Tibial artery (tissue), 4 donors: ENCODE measurements around the gene CST11.

Experiments
- DNase-seq, 2 donors: peaks; one replicate each; pipeline ENCODE4 v3.0.0-alpha.2; 2019
- H3K27ac ChIP-seq, 2 donors: fragments of 200-600 bp; sonication (generic) in 1 of 2; 1 replicate in 1 of 2; 2 replicates in 1 of 2; pipeline ENCODE4 v1.5.1; 2018 to 2019; ENCODE audit warnings: mild to moderate bottlenecking in 1 of 2
- H3K27me3 ChIP-seq, 2 donors: fragments of 200-600 bp; sonication (generic) in 1 of 2; one replicate each; pipeline versions ENCODE4 v1.5.1 to v1.6.0; 2016 to 2019
- H3K36me3 ChIP-seq, 3 donors: fragments of 200-600 bp; sonication (generic) in 2 of 3; one replicate each; pipeline ENCODE4 v1.5.1; 2016 to 2019; ENCODE audit warnings: mild to moderate bottlenecking in 2 of 3
- H3K4me1 ChIP-seq, 4 donors: fragments of 200-600 bp; sonication (generic) in 2 of 4; 1 replicate in 3 of 4; 2 replicates in 1 of 4; pipeline ENCODE4 v1.5.1; 2016 to 2019
- H3K4me3 ChIP-seq, 2 donors: fragments of 200-600 bp; sonication (generic) in 1 of 2; 1 replicate in 1 of 2; 2 replicates in 1 of 2; pipeline ENCODE4 v1.5.1; 2018 to 2019; ENCODE audit warnings: mild to moderate bottlenecking in 2 of 2
- H3K9me3 ChIP-seq, 3 donors: fragments of 200-600 bp; sonication (generic) in 1 of 3; one replicate each; pipeline ENCODE4 v1.5.1; 2016 to 2019
- intact Hi-C: fragments of 100-400 bp; cut with DNase I; formaldehyde crosslinking; loops from one replicate; pipeline ENCODE4 v1.15.0; 2023; ENCODE audit warnings: low total_unique reads
- TF ChIP-seq, protein P1 (sequence below), 2 experiments: fragments of 200-600 bp in 1 of 2; fragments of 450-650 bp in 1 of 2; IDR thresholded peaks; one replicate each; pipeline ENCODE4 v1.5.1; 2017 to 2019; ENCODE audit warnings: antibody characterized with exemption in 2 of 2, mild to moderate bottlenecking in 1 of 2, moderate library complexity in 1 of 2

CST11 gene

GRCh38 chr20:23440004-23440403 is 12.7 kb downstream of the CST11 start:
- DNase-seq = no peak
- no peak overlapping the region for H3K4me3 ChIP-seq
- H3K27ac ChIP-seq = no peak overlapping the region
- peaks cover 0 to 2% of the 10 kb centered on the region in 2 donors for H3K27me3 ChIP-seq
- intact Hi-C loops = loop anchor here (10.0 kb wide), 1 partner anchor 165 kb away; the partner anchor contains the start of gene CST9
- TF ChIP-seq, protein P1, sequence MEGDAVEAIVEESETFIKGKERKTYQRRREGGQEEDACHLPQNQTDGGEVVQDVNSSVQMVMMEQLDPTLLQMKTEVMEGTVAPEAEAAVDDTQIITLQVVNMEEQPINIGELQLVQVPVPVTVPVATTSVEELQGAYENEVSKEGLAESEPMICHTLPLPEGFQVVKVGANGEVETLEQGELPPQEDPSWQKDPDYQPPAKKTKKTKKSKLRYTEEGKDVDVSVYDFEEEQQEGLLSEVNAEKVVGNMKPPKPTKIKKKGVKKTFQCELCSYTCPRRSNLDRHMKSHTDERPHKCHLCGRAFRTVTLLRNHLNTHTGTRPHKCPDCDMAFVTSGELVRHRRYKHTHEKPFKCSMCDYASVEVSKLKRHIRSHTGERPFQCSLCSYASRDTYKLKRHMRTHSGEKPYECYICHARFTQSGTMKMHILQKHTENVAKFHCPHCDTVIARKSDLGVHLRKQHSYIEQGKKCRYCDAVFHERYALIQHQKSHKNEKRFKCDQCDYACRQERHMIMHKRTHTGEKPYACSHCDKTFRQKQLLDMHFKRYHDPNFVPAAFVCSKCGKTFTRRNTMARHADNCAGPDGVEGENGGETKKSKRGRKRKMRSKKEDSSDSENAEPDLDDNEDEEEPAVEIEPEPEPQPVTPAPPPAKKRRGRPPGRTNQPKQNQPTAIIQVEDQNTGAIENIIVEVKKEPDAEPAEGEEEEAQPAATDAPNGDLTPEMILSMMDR (IDR thresholded peaks at IDR 0.05) = no peak
- H3K4me1 ChIP-seq = peaks cover 0 to 4% (median 2%) of the 10 kb centered on the region in 4 donors
- H3K36me3 ChIP-seq = no peaks in the 10 kb centered on the region
- no peaks in the 10 kb centered on the region for H3K9me3 ChIP-seq

- Histone ChIP-seq H3K9me3 (no peaks in the 10 kb centered on the region), H3K27me3 (peaks cover 0 to 2% of the 10 kb centered on the region in 2 donors), H3K4me3 (no peak overlapping the region), H3K4me1 (peaks cover 0 to 4% (median 2%) of the 10 kb centered on the region in 4 donors), H3K27ac (no peak overlapping the region), H3K36me3 (no peaks in the 10 kb centered on the region)
- DNase-seq = no peak
- intact Hi-C loops = no loop called here
- TF ChIP-seq, protein P1 (IDR thresholded peaks at IDR 0.05) = no peak
These were observed 14.0 kb downstream of the CST11 start for GRCh38 chr20:23438661-23439060.

- Histone ChIP-seq H3K27ac (no peak overlapping the region), H3K36me3 (no peaks in the 10 kb centered on the region), H3K4me1 (peaks cover 0 to 4% (median 2%) of the 10 kb centered on the region in 4 donors), H3K9me3 (no peaks in the 10 kb centered on the region), H3K27me3 (peaks cover 0 to 2% of the 10 kb centered on the region in 2 donors), H3K4me3 (no peak overlapping the region)
- TF ChIP-seq, protein P1 (IDR thresholded peaks at IDR 0.05) = no peak
- DNase-seq = no peak
- intact Hi-C loops = no loop called here
These were observed 15.4 kb downstream of the CST11 start for GRCh38 chr20:23437126-23437899.

- TF ChIP-seq, protein P1 (IDR thresholded peaks at IDR 0.05) = no peak
- intact Hi-C loops = no loop called here
- DNase-seq = no peak
- H3K27ac ChIP-seq = no peak overlapping the region
- no peaks in the 10 kb centered on the region for H3K36me3 ChIP-seq
- H3K4me3 ChIP-seq = no peak overlapping the region
- no peaks in the 10 kb centered on the region for H3K27me3 ChIP-seq
- no peaks in the 10 kb centered on the region for H3K9me3 ChIP-seq
- H3K4me1 ChIP-seq = peaks cover 0 to 4% (median 2%) of the 10 kb centered on the region in 4 donors
These were observed 16.0 kb downstream of the CST11 start for GRCh38 chr20:23436681-23437080.

DNA sequence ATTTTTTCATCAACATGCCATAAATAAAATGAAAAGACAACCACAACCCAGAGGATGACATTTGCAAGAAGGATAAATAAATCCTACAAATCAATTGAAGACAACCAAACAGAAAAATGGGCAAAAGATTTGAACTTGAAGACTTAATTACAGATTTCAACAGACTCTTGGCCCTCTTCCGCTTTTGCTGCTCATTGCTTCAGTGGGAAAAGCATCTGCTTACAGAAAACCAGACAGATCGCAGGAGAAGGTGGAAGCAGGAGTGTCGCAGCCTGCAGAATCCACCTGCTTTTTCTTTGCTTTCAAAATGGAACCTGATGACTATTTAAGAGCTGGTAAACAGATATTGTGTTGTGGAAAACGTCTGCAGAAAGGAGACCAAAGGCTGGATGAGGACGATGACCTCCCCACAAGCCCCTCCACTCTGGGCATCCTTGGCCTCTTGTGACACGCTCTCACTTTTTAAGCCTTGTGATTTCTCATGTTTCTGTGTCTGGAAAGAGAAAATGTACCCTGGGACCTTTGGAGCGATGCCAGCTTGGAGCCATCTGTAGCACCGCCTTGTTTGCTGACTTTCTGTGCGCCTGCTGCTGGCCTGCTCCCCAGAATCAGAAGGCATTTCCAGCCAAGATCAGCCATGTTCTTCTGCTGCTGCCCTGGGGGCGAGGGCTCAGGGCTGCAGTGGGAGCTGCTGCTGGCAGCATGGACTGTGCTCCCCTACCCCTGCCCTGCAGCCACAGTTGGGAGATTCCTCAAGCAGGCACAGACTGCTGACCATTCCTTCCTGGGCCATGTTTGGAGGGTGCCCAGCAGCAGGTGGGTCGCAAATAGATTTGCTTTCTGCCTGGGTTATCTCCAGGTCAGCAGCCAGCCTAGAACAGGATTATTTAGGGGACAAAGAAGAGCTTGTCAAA is 16.8 kb downstream of the CST11 start:
- H3K36me3 ChIP-seq = no peaks in the 10 kb centered on the region
- intact Hi-C loops = no loop called here
- H3K4me3 ChIP-seq = peak overlapping the region in 1 of 2 donors; percentile 7
- H3K4me1 ChIP-seq = peaks cover 0 to 4% (median 2%) of the 10 kb centered on the region in 4 donors
- no peaks in the 10 kb centered on the region for H3K27me3 ChIP-seq
- TF ChIP-seq, protein P1 (IDR thresholded peaks at IDR 0.05) = no peak
- H3K27ac ChIP-seq = no peak overlapping the region
- H3K9me3 ChIP-seq = no peaks in the 10 kb centered on the region
- peak in 1 of 2 donors; percentile 67 for DNase-seq
